Activated naive CD4-positive, alpha-beta T cell treated with anti-CD3 and anti-CD28 coated beads for 36 hours (primary cell): ENCODE results near the gene HMGN1. TPM values are rescaled to one million over a fixed set of nuclear protein-coding genes. Genes with fewer than 3 reads are reported as not detected.

Experiments used
- CTCF ChIA-PET: fragments of 350-600 bp; sonication (Branson Sonifier 250); formaldehyde crosslinking; loops from one replicate; lab custom pipeline; 2021; ENCODE audit warnings: antibody characterized with exemption; lab: Charles Lee
- DNase-seq: peaks from one replicate; pipeline ENCODE4 v3.0.0-alpha.2; 2020
- H3K27ac Mint-ChIP-seq: one replicate; pipeline ENCODE4 v1.8.0; 2021; ENCODE audit warnings: mild to moderate bottlenecking, mixed read lengths
- H3K27me3 Mint-ChIP-seq: one replicate; pipeline ENCODE4 v1.8.0; 2021; ENCODE audit warnings: low read depth, mixed read lengths
- H3K36me3 Mint-ChIP-seq: one replicate; pipeline ENCODE4 v1.8.0; 2021; ENCODE audit warnings: low read depth, mixed read lengths
- H3K4me1 Mint-ChIP-seq: one replicate; pipeline ENCODE4 v1.8.0; 2021; ENCODE audit warnings: low read depth, mixed read lengths
- H3K4me3 Mint-ChIP-seq: one replicate; pipeline ENCODE4 v1.8.0; 2021; ENCODE audit warnings: mild to moderate bottlenecking, moderate library complexity, mixed read lengths
- H3K9me3 Mint-ChIP-seq: one replicate; pipeline ENCODE4 v1.8.0; 2021; ENCODE audit warnings: mixed read lengths
- intact Hi-C: fragments of 100-400 bp; cut with micrococcal nuclease; formaldehyde crosslinking; loops from one replicate; pipeline ENCODE4 v1.15.1; 2023
- total RNA-seq, 2 experiments: library from RNA; stranded (reverse); gene quantifications; one replicate each; pipeline ENCODE4 v1.2.3, GENCODE V29; 2021

The HMGN1 gene
- total RNA-seq, 2 experiments from 2014 or later = 527 to 529 TPM

- DNase-seq = no peak
- H3K27me3 Mint-ChIP-seq = no peaks in the 10 kb centered on the region
- H3K27ac Mint-ChIP-seq = no peak overlapping the region
- H3K36me3 Mint-ChIP-seq = no peaks in the 10 kb centered on the region
- intact Hi-C loops = loop anchor here (10.0 kb wide), 2 partner anchors 1075 to 1955 kb away; partner anchors contain the start of gene DYRK1A
- peaks cover 12% of the 10 kb centered on the region for H3K4me1 Mint-ChIP-seq
- CTCF ChIA-PET = interaction anchor here (1.1 kb wide), 1 partner anchor 68 kb away, joined by 4 read pairs; no protein-coding TSS in a partner anchor
- no peak overlapping the region for H3K4me3 Mint-ChIP-seq
- H3K9me3 Mint-ChIP-seq = no peaks in the 10 kb centered on the region
Measured at GRCh38 chr21:39319814-39320332, 29.0 kb downstream of the HMGN1 start.

GRCh38 chr21:39319251-39319756, 29.6 kb downstream of the HMGN1 start:
- CTCF ChIA-PET = interaction anchor here (1.1 kb wide), 1 partner anchor 68 kb away, joined by 4 read pairs; no protein-coding TSS in a partner anchor
- Mint-ChIP-seq H3K9me3 (no peaks in the 10 kb centered on the region), H3K27ac (no peak overlapping the region), H3K36me3 (peaks cover 2% of the 10 kb centered on the region), H3K27me3 (no peaks in the 10 kb centered on the region), H3K4me3 (no peak overlapping the region), H3K4me1 (peaks cover 16% of the 10 kb centered on the region)
- DNase-seq = no peak
- intact Hi-C loops = loop anchor here (10.0 kb wide), 2 partner anchors 1075 to 1955 kb away; partner anchors contain the start of gene DYRK1A

- H3K9me3 Mint-ChIP-seq = no peaks in the 10 kb centered on the region
- peaks cover 18% of the 10 kb centered on the region for H3K4me1 Mint-ChIP-seq
- CTCF ChIA-PET = interaction anchor here (0.6 to 1.7 kb wide), 5 partner anchors 8 to 30 kb away, joined by 3 to 6 read pairs (median 3); no protein-coding TSS in a partner anchor
- intact Hi-C loops = loop anchor here (10.0 kb wide), 2 partner anchors 1074 to 1954 kb away; partner anchors contain the start of gene DYRK1A
- no peak overlapping the region for H3K4me3 Mint-ChIP-seq
- H3K36me3 Mint-ChIP-seq = peaks cover 5% of the 10 kb centered on the region
- DNase-seq = no peak
- H3K27me3 Mint-ChIP-seq = no peaks in the 10 kb centered on the region
- no peak overlapping the region for H3K27ac Mint-ChIP-seq
Measured at GRCh38 chr21:39318091-39318959, 30.6 kb downstream of the HMGN1 start.

GRCh38 chr21:39317134-39318090, 31.5 kb downstream of the HMGN1 start:
- CTCF ChIA-PET = interaction anchor here (0.6 to 1.7 kb wide), 6 partner anchors 9 to 31 kb away, joined by 3 to 6 read pairs (median 4); no protein-coding TSS in a partner anchor
- intact Hi-C loops = loop anchor here (10.0 kb wide), 2 partner anchors 1073 to 1953 kb away; partner anchors contain the start of gene DYRK1A
- Mint-ChIP-seq H3K4me1 (peaks cover 18% of the 10 kb centered on the region), H3K9me3 (no peaks in the 10 kb centered on the region), H3K36me3 (peaks cover 5% of the 10 kb centered on the region), H3K27me3 (no peaks in the 10 kb centered on the region), H3K4me3 (no peak overlapping the region), H3K27ac (no peak overlapping the region)
- no peak for DNase-seq

- Mint-ChIP-seq H3K27ac (no peak overlapping the region), H3K4me3 (no peak overlapping the region), H3K9me3 (no peaks in the 10 kb centered on the region), H3K36me3 (peaks cover 11% of the 10 kb centered on the region), H3K4me1 (peaks cover 24% of the 10 kb centered on the region), H3K27me3 (no peaks in the 10 kb centered on the region)
- no peak for DNase-seq
- intact Hi-C loops = loop anchor here (10.0 kb wide), 2 partner anchors 1072 to 1952 kb away; partner anchors contain the start of gene DYRK1A
- CTCF ChIA-PET = interaction anchor here (0.9 to 2.5 kb wide), 4 partner anchors 10 to 70 kb away, joined by 3 to 8 read pairs (median 5); no protein-coding TSS in a partner anchor
Measured at GRCh38 chr21:39316729-39317128, 32.2 kb downstream of the HMGN1 start.

GRCh38 chr21:39315603-39316445, 33.1 kb downstream of the HMGN1 start:
- Mint-ChIP-seq H3K9me3 (no peaks in the 10 kb centered on the region), H3K36me3 (peaks cover 13% of the 10 kb centered on the region), H3K4me1 (peaks cover 31% of the 10 kb centered on the region), H3K27me3 (no peaks in the 10 kb centered on the region), H3K27ac (no peak overlapping the region), H3K4me3 (no peak overlapping the region)
- intact Hi-C loops = loop anchor here (10.0 kb wide), 2 partner anchors 1071 to 1951 kb away; partner anchors contain the start of gene DYRK1A
- CTCF ChIA-PET = interaction anchor here (1.4 to 2.5 kb wide), 2 partner anchors 31 to 71 kb away, joined by 6 to 8 read pairs; no protein-coding TSS in a partner anchor
- DNase-seq = peak; percentile 24

- peak overlapping the region; percentile 97 for H3K27ac Mint-ChIP-seq
- H3K9me3 Mint-ChIP-seq = no peaks in the 10 kb centered on the region
- no peaks in the 10 kb centered on the region for H3K27me3 Mint-ChIP-seq
- H3K36me3 Mint-ChIP-seq = peaks cover 18% of the 10 kb centered on the region
- peaks cover 36% of the 10 kb centered on the region for H3K4me1 Mint-ChIP-seq
- intact Hi-C loops = loop anchor here (1.0 to 10.0 kb wide), 3 partner anchors 74 to 1950 kb away; partner anchors contain the start of gene DYRK1A
- peak overlapping the region; percentile 93 for H3K4me3 Mint-ChIP-seq
- peak; percentile 68 for DNase-seq
- CTCF ChIA-PET = interaction anchor here (1.0 to 2.5 kb wide), 4 partner anchors 25 to 73 kb away, joined by 3 to 8 read pairs (median 4); no protein-coding TSS in a partner anchor
Measured at GRCh38 chr21:39314143-39315027, 34.5 kb downstream of the HMGN1 start.

GRCh38 chr21:39313571-39314142, 35.2 kb downstream of the HMGN1 start, which contains the start of gene BRWD1:
Gene BRWD1, minus strand, starts transcription at chr21:39313632. Its CDS starts 141 bp downstream, at chr21:39313491.
- intact Hi-C loops = loop anchor here (1.0 to 10.0 kb wide), 5 partner anchors 15 to 1949 kb away; partner anchors contain the start of gene DYRK1A
- Mint-ChIP-seq H3K9me3 (no peaks in the 10 kb centered on the region), H3K4me3 (peak within 1 kb of the TSS; percentile 93), H3K27ac (peak within 1 kb of the TSS; percentile 97), H3K4me1 (peaks cover 42% of the 10 kb centered on the region), H3K36me3 (peaks cover 21% of the 10 kb centered on the region), H3K27me3 (no peaks in the 10 kb centered on the region)
- CTCF ChIA-PET = interaction anchor here (0.7 to 1.4 kb wide), 3 partner anchors 26 to 74 kb away, joined by 3 read pairs; no protein-coding TSS in a partner anchor
- peak; percentile 75 for DNase-seq

GRCh38 chr21:39313042-39313570, 35.8 kb downstream of the HMGN1 start:
- Mint-ChIP-seq H3K4me1 (peaks cover 44% of the 10 kb centered on the region), H3K27ac (peak overlapping the region; percentile 97), H3K4me3 (peak overlapping the region; percentile 93), H3K36me3 (peaks cover 21% of the 10 kb centered on the region), H3K9me3 (no peaks in the 10 kb centered on the region), H3K27me3 (no peaks in the 10 kb centered on the region)
- DNase-seq = peak; percentile 59
- intact Hi-C loops = loop anchor here (2.0 to 10.0 kb wide), 4 partner anchors 14 to 1948 kb away; partner anchors contain the start of gene DYRK1A
- CTCF ChIA-PET = interaction anchor here (0.7 to 1.4 kb wide), 5 partner anchors 26 to 122 kb away, joined by 3 to 4 read pairs (median 3); no protein-coding TSS in a partner anchor
